ENCODE results near the gene MYO1E. TPM values are rescaled to one million over a fixed set of nuclear protein-coding genes. Genes with fewer than 3 reads are reported as not detected.

The MYO1E gene
- total RNA-seq, 1 experiment from 2014 or later = 83.6 TPM

DNA sequence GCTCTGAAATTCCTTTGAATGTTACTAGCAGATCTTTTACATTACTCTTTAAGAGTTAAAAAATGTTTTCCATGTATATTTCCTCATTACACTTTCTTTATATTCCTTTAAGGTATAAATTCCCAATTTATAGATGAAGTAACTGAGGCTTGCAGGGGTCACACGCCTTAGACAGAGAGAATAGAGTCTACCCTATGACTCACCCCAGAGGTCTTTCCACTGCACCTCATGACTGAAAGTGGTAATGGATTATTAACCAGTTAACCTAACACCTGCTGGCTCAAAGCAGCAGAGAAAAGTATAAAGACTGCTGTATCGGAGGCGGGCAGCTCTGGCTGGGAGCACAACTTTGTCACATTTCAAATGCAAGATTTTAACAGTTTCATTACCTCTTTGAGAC lies 128.3 kb downstream of the MYO1E start:
- Mint-ChIP-seq H3K27ac (no peak overlapping the region), H3K27me3 (ENCODE audit: low read depth) (no peaks in the 10 kb centered on the region), H3K4me3 (no peak overlapping the region), H3K9me3 (no peaks in the 10 kb centered on the region), H3K36me3 (no peaks in the 10 kb centered on the region), H3K4me1 (peaks cover 3% of the 10 kb centered on the region)
- ATAC-seq (no peak), DNase-seq (ENCODE audit: low spot score) (no peak)
- CTCF ChIA-PET = interaction anchor here (1.1 kb wide), 1 partner anchor 249 kb away, joined by 4 read pairs; no protein-coding TSS in a partner anchor
- POLR2A ChIA-PET = no interaction called here
- TF ChIP-seq GRHL2 (CRISPR knock-in tag; IDR thresholded peaks at IDR 0.05; ENCODE audit: insufficient replicate concordance, severe bottlenecking) (no peak), ERG (CRISPR knock-in tag; IDR thresholded peaks at IDR 0.05) (no peak), ESRRA (CRISPR knock-in tag; IDR thresholded peaks at IDR 0.05; ENCODE audit: borderline replicate concordance) (no peak), CREB1 (CRISPR knock-in tag; IDR thresholded peaks at IDR 0.05) (no peak)
- TF ChIP-seq, protein P1, sequence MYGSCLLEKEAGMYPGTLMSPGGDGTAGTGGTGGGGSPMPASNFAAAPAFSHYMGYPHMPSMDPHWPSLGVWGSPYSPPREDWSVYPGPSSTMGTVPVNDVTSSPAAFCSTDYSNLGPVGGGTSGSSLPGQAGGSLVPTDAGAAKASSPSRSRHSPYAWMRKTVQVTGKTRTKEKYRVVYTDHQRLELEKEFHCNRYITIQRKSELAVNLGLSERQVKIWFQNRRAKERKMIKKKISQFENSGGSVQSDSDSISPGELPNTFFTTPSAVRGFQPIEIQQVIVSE (CRISPR knock-in tag; IDR thresholded peaks at IDR 0.05; ENCODE audit: borderline replicate concordance) = no peak
- TF ChIP-seq, protein P2, sequence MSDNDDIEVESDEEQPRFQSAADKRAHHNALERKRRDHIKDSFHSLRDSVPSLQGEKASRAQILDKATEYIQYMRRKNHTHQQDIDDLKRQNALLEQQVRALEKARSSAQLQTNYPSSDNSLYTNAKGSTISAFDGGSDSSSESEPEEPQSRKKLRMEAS (CRISPR knock-in tag; IDR thresholded peaks at IDR 0.05) = no peak

GRCh38 chr15:59243622-59244021 lies 129.0 kb downstream of the MYO1E start:
- CTCF ChIA-PET = interaction anchor here (1.1 kb wide), 1 partner anchor 250 kb away, joined by 4 read pairs; no protein-coding TSS in a partner anchor
- ATAC-seq (no peak), DNase-seq (ENCODE audit: low spot score) (no peak)
- Mint-ChIP-seq H3K36me3 (no peaks in the 10 kb centered on the region), H3K4me3 (no peak overlapping the region), H3K4me1 (peaks cover 3% of the 10 kb centered on the region), H3K27me3 (ENCODE audit: low read depth) (no peaks in the 10 kb centered on the region), H3K9me3 (no peaks in the 10 kb centered on the region), H3K27ac (no peak overlapping the region)
- TF ChIP-seq ZBTB21 (CRISPR knock-in tag; IDR thresholded peaks at IDR 0.05; ENCODE audit: borderline replicate concordance) = no peak
- TF ChIP-seq KAT7 (CRISPR knock-in tag; IDR thresholded peaks at IDR 0.05; ENCODE audit: borderline replicate concordance) = no peak
- TF ChIP-seq ETV6 (CRISPR knock-in tag; IDR thresholded peaks at IDR 0.05) = no peak
- TF ChIP-seq ZNF232 (CRISPR knock-in tag; IDR thresholded peaks at IDR 0.05) = no peak
- TF ChIP-seq FOXP4 (CRISPR knock-in tag; IDR thresholded peaks at IDR 0.05) = no peak
- TF ChIP-seq, protein P3, sequence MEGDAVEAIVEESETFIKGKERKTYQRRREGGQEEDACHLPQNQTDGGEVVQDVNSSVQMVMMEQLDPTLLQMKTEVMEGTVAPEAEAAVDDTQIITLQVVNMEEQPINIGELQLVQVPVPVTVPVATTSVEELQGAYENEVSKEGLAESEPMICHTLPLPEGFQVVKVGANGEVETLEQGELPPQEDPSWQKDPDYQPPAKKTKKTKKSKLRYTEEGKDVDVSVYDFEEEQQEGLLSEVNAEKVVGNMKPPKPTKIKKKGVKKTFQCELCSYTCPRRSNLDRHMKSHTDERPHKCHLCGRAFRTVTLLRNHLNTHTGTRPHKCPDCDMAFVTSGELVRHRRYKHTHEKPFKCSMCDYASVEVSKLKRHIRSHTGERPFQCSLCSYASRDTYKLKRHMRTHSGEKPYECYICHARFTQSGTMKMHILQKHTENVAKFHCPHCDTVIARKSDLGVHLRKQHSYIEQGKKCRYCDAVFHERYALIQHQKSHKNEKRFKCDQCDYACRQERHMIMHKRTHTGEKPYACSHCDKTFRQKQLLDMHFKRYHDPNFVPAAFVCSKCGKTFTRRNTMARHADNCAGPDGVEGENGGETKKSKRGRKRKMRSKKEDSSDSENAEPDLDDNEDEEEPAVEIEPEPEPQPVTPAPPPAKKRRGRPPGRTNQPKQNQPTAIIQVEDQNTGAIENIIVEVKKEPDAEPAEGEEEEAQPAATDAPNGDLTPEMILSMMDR (IDR thresholded peaks at IDR 0.05) = no peak
- TF ChIP-seq USF2 (CRISPR knock-in tag; IDR thresholded peaks at IDR 0.05) = no peak
- TF ChIP-seq ZNF396 (CRISPR knock-in tag; IDR thresholded peaks at IDR 0.05; ENCODE audit: borderline replicate concordance) = no peak
- TF ChIP-seq, protein P4, sequence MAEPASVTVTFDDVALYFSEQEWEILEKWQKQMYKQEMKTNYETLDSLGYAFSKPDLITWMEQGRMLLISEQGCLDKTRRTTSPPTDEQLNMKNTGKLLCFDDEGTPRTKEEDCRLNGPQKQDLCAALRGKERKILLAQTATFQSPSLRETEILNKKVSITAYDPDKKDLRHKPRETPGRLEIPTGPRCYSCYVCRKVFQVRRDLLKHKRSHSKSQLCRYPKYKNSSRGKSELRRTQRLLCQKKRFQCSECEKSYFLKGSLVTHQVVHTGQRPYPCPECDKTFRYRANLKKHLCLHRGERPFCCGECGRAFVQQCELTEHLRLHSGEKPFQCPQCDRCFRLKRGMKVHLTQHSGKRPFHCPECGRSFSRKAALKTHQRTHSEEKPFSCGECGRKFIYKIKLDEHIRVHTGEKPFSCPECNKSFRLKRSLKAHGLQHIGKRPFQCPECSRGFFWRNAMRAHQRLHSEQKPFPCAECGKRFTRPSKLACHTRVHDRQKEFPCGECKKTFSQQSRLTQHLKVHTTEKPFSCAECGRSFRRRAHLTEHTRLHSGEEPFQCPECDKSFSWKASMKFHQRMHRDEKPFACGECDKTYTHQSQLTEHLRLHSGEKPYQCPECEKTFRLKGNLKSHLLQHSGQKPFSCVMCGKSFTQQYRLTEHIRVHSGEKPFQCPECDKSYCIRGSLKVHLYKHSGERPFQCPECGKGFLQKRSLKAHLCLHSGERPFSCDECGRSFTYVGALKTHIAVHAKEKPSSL (CRISPR knock-in tag; conservative IDR thresholded peaks at IDR 0.05) = no peak
- no peak for TF ChIP-seq NFATC4 (CRISPR knock-in tag; IDR thresholded peaks at IDR 0.05)
- TF ChIP-seq TP53 (CRISPR knock-in tag; IDR thresholded peaks at IDR 0.05) = no peak
- TF ChIP-seq ZMAT4 (CRISPR knock-in tag; IDR thresholded peaks at IDR 0.05) = no peak
- TF ChIP-seq, protein P5, sequence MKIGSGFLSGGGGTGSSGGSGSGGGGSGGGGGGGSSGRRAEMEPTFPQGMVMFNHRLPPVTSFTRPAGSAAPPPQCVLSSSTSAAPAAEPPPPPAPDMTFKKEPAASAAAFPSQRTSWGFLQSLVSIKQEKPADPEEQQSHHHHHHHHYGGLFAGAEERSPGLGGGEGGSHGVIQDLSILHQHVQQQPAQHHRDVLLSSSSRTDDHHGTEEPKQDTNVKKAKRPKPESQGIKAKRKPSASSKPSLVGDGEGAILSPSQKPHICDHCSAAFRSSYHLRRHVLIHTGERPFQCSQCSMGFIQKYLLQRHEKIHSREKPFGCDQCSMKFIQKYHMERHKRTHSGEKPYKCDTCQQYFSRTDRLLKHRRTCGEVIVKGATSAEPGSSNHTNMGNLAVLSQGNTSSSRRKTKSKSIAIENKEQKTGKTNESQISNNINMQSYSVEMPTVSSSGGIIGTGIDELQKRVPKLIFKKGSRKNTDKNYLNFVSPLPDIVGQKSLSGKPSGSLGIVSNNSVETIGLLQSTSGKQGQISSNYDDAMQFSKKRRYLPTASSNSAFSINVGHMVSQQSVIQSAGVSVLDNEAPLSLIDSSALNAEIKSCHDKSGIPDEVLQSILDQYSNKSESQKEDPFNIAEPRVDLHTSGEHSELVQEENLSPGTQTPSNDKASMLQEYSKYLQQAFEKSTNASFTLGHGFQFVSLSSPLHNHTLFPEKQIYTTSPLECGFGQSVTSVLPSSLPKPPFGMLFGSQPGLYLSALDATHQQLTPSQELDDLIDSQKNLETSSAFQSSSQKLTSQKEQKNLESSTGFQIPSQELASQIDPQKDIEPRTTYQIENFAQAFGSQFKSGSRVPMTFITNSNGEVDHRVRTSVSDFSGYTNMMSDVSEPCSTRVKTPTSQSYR (CRISPR knock-in tag; IDR thresholded peaks at IDR 0.05) = no peak
- no peak for TF ChIP-seq MXD4 (CRISPR knock-in tag; IDR thresholded peaks at IDR 0.05; ENCODE audit: borderline replicate concordance)
- no peak for TF ChIP-seq ZNF263 (CRISPR knock-in tag; IDR thresholded peaks at IDR 0.05; ENCODE audit: low read depth)
- POLR2A ChIA-PET = no interaction called here
